GM23338 (cell line): ENCODE data around the gene SLC39A13. TPM values are rescaled to one million over a fixed set of nuclear protein-coding genes. Genes with fewer than 3 reads are reported as not detected.

ENCODE experiments used
- ATAC-seq: fragments of 200-7000 bp; cut with Tn5 transposase; 3 replicates; pipeline ENCODE4 v1.9.1; 2020
- DNase-seq: peaks from one replicate; pipeline ENCODE4 v3.0.0-alpha.2; 2015; ENCODE audit warnings: low spot score
- H2AFZ ChIP-seq: fragments of 200-600 bp; sonication (generic); 2 replicates; pipeline ENCODE4 v1.8.0; 2016; ENCODE audit warnings: antibody characterized with exemption, mild to moderate bottlenecking, moderate library complexity
- H3F3A ChIP-seq: fragments of 200-600 bp; sonication (generic); replicated peaks from 2 replicates; pipeline ENCODE4 v1.8.0; 2017; ENCODE audit warnings: antibody characterized with exemption, mixed run types, low read depth
- H3K27ac ChIP-seq: fragments of 200-600 bp; sonication (generic); 2 replicates; pipeline ENCODE4 v1.6.1; 2016; ENCODE audit warnings: low read depth
- H3K27me3 ChIP-seq: fragments of 200-600 bp; sonication (generic); 2 replicates; pipeline ENCODE4 v1.8.0; 2016; ENCODE audit warnings: mild to moderate bottlenecking, mixed run types, moderate library complexity; ENCODE audit not compliant: insufficient read depth
- H3K36me3 ChIP-seq: fragments of 200-600 bp; sonication (generic); 2 replicates; pipeline ENCODE4 v1.8.0; 2016; ENCODE audit warnings: mild to moderate bottlenecking; ENCODE audit not compliant: insufficient read depth
- H3K4me1 ChIP-seq: fragments of 200-600 bp; sonication (generic); 2 replicates; pipeline ENCODE4 v1.8.0; 2016; ENCODE audit warnings: mild to moderate bottlenecking, moderate library complexity; ENCODE audit not compliant: insufficient read depth
- H3K4me2 ChIP-seq: fragments of 200-600 bp; sonication (generic); 2 replicates; pipeline ENCODE4 v1.7.1; 2017; ENCODE audit warnings: mixed run types
- H3K4me3 ChIP-seq: fragments of 200-600 bp; sonication (generic); 2 replicates; pipeline ENCODE4 v1.6.1; 2016; ENCODE audit warnings: mixed run types
- H3K79me2 ChIP-seq: fragments of 200-600 bp; sonication (generic); replicated peaks from 2 replicates; pipeline ENCODE4 v1.8.0; 2017; ENCODE audit warnings: mild to moderate bottlenecking; ENCODE audit not compliant: insufficient read depth
- H3K9me2 ChIP-seq: fragments of 200-600 bp; sonication (generic); 2 replicates; pipeline ENCODE4 v1.8.0; 2017; ENCODE audit not compliant: insufficient read depth
- H4K20me1 ChIP-seq: fragments of 200-600 bp; sonication (generic); replicated peaks from 2 replicates; pipeline ENCODE4 v1.8.0; 2017; ENCODE audit warnings: mild to moderate bottlenecking; ENCODE audit not compliant: insufficient read depth
- H3K27ac Mint-ChIP-seq: 2 replicates; pipeline ENCODE4 v1.8.0; 2020; ENCODE audit warnings: inconsistent platforms, mild to moderate bottlenecking, moderate library complexity, mixed read lengths
- H3K27me3 Mint-ChIP-seq: 3 replicates; pipeline ENCODE4 v1.8.0; 2022; ENCODE audit warnings: low read depth, mild to moderate bottlenecking, moderate library complexity, mixed read lengths, inconsistent platforms; ENCODE audit not compliant: insufficient read depth, poor library complexity
- H3K36me3 Mint-ChIP-seq: 3 replicates; pipeline ENCODE4 v1.8.0; 2021; ENCODE audit warnings: low read depth, mild to moderate bottlenecking, inconsistent platforms, moderate library complexity, mixed read lengths
- H3K4me1 Mint-ChIP-seq: 3 replicates; pipeline ENCODE4 v1.8.0; 2020; ENCODE audit warnings: mild to moderate bottlenecking, inconsistent platforms, mixed read lengths
- H3K4me3 Mint-ChIP-seq: 3 replicates; pipeline ENCODE4 v1.8.0; 2021; ENCODE audit warnings: moderate library complexity, mild to moderate bottlenecking, inconsistent platforms, mixed read lengths
- H3K9me3 Mint-ChIP-seq: 3 replicates; pipeline ENCODE4 v1.8.0; 2020; ENCODE audit warnings: moderate library complexity, mild to moderate bottlenecking, inconsistent platforms, mixed read lengths
- CTCF ChIP-seq, 2 experiments: fragments of 200-600 bp in 1 of 2; sonication (generic) in 1 of 2; conservative IDR thresholded peaks; 2 replicates each; pipeline versions ENCODE4 v1.5.1 to v1.6.1; 2016 to 2017; ENCODE audit warnings: antibody characterized with exemption in 2 of 2, low read depth in 2 of 2, mild to moderate bottlenecking in 2 of 2, moderate library complexity in 1 of 2
- POLR2AphosphoS5 ChIP-seq: IDR thresholded peaks from 2 replicates; pipeline ENCODE4 v1.6.1; 2016; ENCODE audit warnings: antibody characterized with exemption, low read depth
- ZNF114 ChIP-seq: fragments of 250-450 bp; sonication (Bioruptor Pico); IDR thresholded peaks from 2 replicates; pipeline ENCODE4 v1.5.0; 2020; ENCODE audit warnings: mild to moderate bottlenecking, moderate library complexity
- ZNF462 ChIP-seq: fragments of 250-450 bp; sonication (Bioruptor Pico); IDR thresholded peaks from 2 replicates; pipeline ENCODE4 v1.5.0; 2020; ENCODE audit warnings: mild to moderate bottlenecking, moderate library complexity
- polyA plus RNA-seq: library from polyadenylated mRNA; unstranded; fragments of >200 nt; fragmentation: Nextera tagmentation; extraction: Ambion mirVana; gene quantifications from 2 replicates; pipeline ENCODE4 v1.2.1, GENCODE V29; 2016
- total RNA-seq: library from RNA; depleted of rRNA; stranded (reverse); fragments of >200 nt; shearing (Covaris generic); gene quantifications from 2 replicates; pipeline ENCODE4 v1.2.3, GENCODE V29; 2014

Gene SLC39A13
- total and polyA plus RNA-seq, 2 experiments from 2014 or later = 15.8 to 32.7 TPM

DNA sequence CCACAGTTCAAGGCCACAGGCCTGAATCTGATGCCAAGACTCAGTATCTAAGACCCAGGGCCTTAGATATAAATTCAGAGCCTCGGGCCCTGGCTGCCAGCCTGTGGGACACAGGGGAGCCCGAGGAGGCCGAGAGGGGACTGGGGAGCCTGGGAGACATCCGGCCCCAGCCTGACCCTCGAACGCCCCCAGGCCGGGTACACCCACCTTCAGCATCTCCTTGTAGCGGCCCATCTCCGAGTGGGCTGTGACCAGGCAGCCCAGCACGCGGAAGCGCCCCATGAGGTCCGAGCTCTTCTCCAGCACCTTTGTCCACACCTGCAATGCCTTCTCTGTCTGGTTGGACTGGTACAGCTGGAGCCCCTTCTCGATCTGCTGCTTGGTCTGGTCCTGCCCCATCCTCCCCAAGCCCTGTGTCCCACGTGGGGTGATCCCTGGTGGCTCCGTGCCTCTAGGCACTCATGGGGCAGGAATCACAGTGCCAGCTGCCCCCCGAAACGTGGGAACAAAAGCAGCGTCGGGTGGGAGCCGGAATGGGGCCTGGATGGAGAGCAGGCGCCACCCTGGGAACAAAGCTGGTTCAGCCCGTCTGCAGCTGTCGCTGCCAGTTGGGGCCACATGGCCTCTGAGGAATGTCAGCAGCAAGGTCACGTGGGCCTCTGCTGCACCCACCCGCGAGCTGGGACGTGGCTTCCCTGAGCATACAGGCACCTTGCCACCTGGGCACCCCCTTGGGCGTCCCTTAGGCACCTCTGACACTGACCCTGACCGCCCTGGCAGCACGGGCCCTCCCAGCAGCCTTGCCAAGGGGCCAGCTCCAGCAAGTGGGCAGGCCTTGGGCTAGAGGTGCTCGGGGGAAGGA is 40.4 kb downstream of the SLC39A13 start, which contains the start of gene RAPSN (continued):
- TF ChIP-seq ZNF462 (CRISPR knock-in tag) = no peak
- TF ChIP-seq ZNF114 (CRISPR knock-in tag) = no peak
- no peak for TF ChIP-seq CTCF (conservative IDR thresholded peaks at IDR 0.05; ENCODE audit: low read depth in 2 of 2)

GRCh38 chr11:47449541-47449940 is 41.2 kb downstream of the SLC39A13 start:
- Mint-ChIP-seq H3K4me3 (no peak overlapping the region), H3K27ac (no peak overlapping the region), H3K27me3 (peaks cover 3% of the 10 kb centered on the region), H3K9me3 (peaks cover 4% of the 10 kb centered on the region; the same call in 1 of the 3 replicates), H3K4me1 (0 out of 3 replicates have a peak, but pooled peaks cover 2% of the 10 kb centered on the region), H3K36me3 (peaks cover 2% of the 10 kb centered on the region; the same call in 1 of the 3 replicates)
- H3K79me2 ChIP-seq = no peaks in the 10 kb centered on the region
- no peak overlapping the region for H3K27ac ChIP-seq
- H3K36me3 ChIP-seq = no peaks in the 10 kb centered on the region
- no peaks in the 10 kb centered on the region for H4K20me1 ChIP-seq
- no peak for ATAC-seq
- H3K4me1 ChIP-seq = no peaks in the 10 kb centered on the region
- no peaks in the 10 kb centered on the region for H3F3A ChIP-seq
- TF ChIP-seq POLR2AphosphoS5 = no peak
- TF ChIP-seq ZNF462 (CRISPR knock-in tag) = no peak
- no peak for DNase-seq
- H2AFZ ChIP-seq = no peak overlapping the region
- H3K27me3 ChIP-seq = no peaks in the 10 kb centered on the region
- H3K4me2 ChIP-seq = no peak overlapping the region
- no peaks in the 10 kb centered on the region for H3K9me2 ChIP-seq
- no peak overlapping the region for H3K4me3 ChIP-seq
